ENCODE data around the gene FBL.
"Not testable (repeated sequence)": the region's sequence is repeated elsewhere in the genome, so short reads cannot be mapped to it uniquely, and the experiment has no call there.

The FBL gene

DNA sequence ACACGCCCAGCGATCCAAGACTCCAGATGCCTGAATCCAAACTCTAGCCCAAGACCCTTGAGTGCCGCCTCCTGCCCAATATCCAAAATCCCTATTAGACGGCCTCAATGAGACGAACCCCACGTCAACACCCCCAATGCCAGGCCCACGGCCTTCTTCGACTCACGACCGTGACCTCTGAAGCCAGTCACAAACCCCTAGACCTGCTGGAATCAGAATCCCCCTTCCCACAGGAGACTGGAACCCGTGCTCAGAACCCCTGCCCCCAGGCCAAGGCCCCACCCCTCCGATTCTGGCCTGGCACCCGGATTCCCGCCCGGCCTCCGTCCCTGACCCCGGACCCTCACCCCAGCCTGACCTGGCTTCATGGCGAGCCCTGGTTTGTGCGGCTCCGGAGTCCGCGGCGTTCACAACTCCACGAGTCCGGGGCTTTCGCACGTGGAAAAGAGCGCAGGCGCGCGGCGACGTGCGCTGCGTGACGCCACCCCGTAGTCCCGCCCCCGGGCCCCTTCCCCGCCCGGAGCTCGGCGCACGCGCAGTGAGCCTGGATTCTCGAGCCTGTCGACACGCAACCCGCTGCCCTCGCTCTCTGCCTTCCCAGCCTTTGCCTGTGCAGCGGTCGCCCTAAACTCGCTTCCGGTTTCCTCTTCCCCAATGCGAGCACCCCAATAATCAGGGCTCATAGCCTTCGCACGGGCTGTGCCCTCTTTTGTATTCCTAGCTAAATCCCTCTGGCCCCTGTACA is at the start of gene FBL:
FBL (minus strand) TSS at position 447 of the 745 bp plus-strand sequence; CDS start at position 368, 79 bp downstream.
- peak; percentile 98 to 99 for DNase-seq (ENCODE audit: low read depth in 2 of 2)

DNA sequence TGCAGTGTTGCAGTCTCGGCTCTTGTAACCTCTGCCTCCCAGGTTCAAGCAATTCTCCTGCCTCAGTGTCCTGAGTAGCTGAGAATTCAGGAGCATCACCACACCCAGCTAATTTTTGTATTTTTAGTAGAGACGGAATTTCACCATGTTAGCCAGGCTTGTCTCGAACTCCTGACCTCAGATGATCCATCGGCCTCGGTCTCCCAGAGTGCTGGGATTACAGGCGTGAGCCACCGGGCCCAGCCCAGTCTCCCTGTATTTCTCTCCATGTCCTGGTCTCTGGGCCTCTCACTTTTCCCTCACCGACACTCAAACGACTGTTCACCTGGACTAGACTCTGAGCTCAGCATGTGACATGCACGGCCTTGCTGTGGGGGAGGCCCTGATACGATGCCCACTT is 48.9 kb upstream of the FBL start:
- DNase-seq (ENCODE audit: low read depth in 2 of 2): not testable (repeated sequence)

DNA sequence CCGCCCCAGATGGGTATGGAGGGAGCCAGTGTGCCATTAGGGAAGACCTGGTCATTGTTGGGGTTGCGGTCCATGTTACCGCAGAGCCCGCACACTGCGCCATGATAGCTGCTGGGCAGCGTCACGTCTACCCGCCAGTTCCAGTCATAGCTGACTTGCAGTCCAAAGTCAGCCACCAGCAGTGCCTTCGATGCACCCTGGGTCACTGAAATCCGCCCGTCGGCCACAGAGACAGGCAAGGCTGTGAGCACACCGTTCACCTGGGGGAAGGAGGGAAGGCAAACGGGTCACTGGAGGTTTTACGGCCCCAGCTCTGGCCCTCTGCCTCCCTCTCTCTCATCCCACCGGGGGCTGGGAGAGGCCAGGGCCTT is 48.0 kb upstream of the FBL start:
- DNase-seq (ENCODE audit: low read depth in 2 of 2): not testable (repeated sequence)

DNA sequence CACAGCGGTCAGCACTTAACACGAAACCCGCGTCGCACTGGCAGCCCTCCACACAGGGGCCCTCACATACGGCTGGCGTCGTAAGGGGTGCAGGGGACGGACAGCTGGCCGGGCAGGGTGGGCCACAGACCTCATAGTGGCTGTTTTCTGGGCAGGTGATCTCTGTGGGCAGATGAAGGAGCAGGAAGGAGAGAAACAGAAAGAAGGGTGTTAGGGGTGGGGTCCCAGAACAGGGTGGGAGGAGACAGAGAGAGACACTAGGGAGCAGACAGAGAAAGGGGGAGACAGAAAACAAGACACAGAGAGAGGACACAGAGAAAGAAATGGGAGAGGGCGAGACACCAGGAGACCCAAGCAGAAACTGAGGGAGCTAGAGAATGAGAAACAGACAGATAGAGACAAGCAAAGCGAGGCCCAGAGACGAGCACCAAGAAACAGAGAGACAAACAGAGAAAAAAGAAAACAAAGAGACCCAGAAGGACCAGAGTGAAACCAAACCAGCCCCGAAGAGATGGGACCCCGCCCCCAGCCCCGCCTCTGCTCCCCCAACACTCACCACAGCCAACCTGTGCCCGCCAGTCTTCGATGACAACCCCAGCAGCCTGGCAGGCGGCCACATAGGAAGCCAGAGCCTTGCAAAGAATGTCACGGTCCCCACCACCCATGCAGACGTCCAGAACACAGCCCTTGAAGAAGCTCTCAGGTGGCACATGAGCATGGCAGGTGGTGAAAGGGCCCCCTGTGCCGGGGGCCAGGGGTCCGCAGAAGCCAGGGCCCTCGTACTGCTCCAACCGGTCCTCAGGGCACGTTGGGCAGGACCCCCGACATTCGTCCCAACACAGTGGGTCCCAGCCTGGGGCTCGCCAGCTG is 47.4 kb upstream of the FBL start:
- DNase-seq (ENCODE audit: low read depth in 2 of 2): not testable (repeated sequence)

DNA sequence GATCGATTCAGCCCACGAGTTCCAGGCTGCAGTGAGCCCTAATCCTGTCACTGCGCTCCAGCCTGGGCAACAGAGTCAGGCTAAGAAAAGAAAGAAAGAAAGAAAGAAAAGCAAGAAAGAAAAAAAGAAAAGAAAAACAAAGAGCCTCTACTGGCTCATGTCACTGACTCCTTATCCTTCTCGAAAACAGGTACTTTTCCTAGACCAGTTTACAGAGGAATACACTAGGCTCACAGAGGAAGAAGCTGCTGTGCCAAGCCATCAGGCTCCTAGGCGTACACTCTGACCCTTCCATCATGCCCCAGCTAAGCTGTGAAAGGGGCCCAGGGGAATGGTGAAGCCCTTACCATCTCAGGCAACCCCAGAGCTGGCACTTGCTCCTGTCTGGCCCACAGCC is 46.3 kb upstream of the FBL start:
- not testable (repeated sequence) for DNase-seq (ENCODE audit: low read depth in 2 of 2)

DNA sequence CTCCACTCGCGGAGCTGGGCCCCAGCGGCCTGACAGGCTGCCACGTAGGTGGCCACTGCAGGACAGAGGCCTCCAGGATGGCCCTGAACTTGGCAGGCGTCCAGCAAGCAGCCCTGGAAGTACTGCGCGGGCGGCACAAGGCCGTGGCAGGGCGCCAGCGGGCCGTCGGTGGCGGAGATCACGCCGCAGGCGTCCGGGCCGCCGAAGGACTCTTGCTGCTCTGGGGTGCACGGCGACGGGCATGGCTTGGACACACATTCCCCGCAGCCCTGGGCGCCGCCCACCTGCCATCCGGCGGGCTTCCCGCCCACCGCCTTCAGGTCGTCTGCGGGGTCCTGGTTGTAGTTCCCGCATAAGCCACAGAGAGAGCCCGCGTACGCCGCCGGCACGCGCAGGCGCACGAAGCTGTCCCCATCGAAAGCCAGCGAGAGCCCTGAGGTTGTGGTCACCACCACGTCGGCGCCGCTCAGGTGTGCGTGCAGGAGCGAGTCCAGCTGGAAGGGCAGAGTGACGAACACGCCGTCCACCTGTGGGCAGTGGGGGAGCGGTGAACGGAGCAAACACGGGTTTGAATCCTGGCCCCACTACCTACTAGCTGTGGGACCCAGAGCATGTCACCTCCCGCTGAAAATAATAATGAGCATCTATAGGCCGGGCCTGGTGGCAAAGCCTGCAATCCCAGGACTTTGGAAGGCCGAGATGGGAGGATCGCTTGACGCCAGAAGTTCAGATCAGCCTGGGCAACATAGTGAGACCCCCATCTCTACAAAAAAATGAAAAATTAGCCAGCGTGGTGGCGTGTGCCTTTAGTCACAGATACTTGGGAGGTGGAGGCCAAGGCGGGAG is 45.7 kb upstream of the FBL start:
- not testable (repeated sequence) for DNase-seq (ENCODE audit: low read depth in 2 of 2)

DNA sequence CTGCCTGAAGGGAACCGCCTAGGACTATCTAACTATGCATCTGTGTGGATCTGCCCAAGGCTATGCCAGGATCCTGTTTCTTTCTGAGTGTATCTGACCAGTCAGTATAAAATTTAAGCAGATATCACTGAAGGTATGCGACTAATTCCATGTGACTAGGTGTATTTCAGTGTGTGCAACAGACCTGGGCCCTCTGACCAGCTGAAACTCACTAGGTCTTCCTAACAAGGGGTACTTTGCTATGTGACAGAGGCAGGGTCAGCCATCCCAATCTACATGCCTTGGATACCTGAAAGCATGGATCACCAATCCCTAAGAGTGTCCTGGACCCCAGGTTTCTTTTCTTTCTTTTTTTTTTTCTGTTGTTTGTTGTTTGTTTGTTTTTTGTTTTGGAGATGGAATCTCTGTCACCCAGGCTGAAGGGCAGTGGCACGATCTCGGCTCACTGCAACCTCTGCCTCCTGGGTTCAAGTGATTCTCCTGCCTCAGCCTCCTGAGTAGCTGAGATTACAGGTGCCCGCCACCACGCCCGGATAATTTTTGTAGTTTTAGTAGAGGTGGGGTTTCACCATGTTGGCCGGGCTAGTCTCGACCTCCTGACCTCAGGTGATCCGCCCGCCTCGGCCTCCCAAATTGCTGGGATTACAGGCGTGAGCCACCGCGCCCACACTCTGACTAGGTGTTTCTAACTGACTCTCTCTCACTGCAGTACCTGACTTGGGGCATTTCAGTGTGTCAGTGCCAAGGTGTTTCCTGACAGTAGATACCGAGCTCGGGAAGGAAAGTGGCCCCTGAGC is 44.8 kb upstream of the FBL start:
- DNase-seq (ENCODE audit: low read depth in 2 of 2): no peak

DNA sequence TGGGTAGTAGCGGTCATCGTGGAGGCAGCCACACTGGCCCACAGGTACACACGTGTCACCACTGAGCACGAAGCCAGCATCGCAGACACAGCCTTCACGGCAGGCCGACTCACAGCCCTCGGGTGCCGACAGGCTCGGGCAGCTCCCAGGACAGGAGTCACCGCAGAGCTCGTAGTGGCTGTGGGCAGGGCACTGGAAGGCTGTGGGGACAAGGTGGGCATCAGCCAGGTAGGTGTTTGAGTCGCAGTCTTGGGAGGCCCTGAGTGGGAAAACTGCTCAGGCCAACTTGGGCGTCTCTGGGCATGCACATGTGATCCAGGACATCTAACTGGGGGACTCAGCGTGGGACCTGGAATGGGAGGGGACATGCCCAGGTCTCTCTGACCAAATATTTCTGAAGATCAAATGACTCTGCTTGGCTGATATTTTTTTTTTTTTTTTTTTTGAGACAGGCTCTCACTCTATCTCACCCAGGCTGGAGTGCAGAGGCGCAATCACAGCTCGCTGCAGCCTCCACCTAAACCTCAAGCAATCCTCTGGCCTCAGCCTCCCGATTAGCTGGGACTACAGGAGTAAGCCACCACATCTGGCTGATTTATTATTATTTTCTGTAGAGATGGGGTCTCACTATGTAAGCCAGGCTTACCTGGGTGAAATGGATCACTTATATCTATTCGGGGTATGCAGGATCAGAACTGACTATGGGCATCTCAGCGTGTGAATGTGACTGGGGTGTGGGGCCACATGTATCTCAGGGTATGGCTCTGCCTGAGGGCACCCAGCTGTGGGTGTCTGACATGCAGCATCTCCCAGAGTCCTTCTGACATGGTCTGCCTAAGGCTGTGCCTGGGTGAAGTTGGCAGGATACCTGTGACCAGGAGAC is 43.9 kb upstream of the FBL start:
- DNase-seq (ENCODE audit: low read depth in 2 of 2): not testable (repeated sequence)

DNA sequence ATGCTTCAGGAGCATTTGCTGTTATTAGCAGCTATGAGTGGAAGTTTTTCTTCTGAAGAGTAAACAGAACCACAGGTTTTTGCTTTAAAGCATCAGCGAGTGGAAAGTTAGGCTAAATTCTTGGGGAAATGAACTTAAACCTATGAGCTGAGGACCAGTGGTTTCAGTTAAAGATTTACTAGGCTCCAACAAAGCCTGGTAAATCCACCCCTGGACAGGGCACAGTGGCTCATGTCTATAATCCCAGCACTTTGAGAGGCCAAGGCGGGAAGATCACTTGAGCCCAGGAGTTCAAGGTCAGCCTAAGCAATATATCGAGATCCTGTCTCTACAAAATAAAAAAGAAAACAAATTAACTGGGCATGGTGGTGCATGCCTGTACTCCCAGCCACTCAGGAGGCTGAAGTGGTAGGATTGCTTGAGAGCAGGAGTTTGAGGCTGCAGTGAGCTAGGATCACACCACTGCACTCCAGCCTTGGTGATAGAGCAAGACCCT is 41.3 kb upstream of the FBL start:
- DNase-seq (ENCODE audit: low read depth in 2 of 2): not testable (repeated sequence)

DNA sequence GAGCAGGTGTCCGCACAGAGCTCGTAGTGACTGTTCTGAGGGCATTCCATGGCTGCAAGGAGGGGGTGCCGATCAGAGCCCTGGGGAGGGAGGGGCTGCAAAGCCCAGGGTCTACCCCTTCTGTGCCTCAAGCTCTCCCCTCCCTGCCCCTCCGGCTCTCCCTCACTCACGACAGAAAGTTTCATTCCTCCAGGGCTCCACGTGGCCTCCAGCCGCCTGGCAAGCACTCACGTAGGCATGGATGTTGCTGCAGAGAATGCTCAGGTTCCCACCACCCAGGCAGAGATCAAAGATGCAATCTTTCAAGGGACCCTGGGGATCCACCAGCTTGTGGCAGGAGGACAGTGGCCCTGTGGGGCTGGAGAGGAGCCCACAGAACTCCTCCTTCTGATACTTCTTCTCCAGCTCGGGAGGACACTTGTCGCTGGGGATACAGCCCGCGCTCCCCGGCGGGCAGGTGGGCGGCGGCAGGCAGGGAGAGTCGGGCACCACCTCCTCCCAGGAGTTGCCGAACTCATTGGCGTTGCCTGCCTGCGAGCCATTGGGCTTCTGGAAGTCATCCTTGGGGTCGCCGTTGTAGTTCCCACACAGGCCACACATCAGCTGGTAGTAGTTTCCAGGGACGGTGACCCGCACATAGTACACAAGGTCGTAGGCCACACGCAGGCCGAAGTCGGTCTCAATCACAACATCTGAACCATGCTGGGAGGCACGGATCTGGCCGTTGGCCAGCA is 39.8 kb upstream of the FBL start:
- DNase-seq (ENCODE audit: low read depth in 2 of 2): not testable (repeated sequence)

DNA sequence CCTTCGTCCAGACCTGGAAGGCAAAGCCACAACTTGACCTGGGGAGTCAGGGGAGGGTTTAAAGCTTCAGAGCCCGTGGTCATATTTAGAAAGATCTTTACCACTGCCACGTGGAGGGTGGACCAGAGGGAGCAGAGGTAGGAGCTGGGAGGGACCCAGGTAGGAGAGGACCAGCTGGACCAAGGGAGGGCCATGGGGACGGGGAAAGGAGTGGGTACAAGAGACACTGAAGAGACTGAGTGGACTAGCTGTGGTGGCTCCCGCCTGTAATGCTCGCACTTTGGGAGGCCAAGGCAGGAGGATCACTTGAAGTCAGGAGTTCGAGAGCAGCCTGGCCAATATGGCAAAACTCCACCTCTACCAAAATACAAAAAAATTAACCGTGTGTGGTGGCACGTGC is 38.5 kb upstream of the FBL start:
- not testable (repeated sequence) for DNase-seq (ENCODE audit: low read depth in 2 of 2)

DNA sequence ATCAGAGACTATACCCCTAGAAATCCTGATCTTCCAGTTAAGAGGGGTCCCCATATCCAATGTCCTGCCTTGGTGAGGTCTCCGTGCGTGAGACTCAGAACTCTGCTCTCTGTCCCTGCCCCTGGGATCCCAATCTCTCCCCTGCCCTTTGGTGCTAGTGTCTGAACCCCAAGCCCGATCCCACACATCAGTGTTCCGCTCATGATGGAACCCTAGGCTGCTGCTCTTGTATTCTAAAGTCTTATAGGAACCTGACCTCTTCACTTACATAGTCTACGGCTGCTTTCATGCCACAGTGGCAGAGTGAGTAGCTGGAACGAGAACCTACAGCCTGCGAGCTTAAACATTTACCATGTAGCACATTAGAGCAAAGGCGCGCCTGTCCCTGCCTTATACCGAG is 36.5 kb upstream of the FBL start:
- not testable (repeated sequence) for DNase-seq (ENCODE audit: low read depth in 2 of 2)

DNA sequence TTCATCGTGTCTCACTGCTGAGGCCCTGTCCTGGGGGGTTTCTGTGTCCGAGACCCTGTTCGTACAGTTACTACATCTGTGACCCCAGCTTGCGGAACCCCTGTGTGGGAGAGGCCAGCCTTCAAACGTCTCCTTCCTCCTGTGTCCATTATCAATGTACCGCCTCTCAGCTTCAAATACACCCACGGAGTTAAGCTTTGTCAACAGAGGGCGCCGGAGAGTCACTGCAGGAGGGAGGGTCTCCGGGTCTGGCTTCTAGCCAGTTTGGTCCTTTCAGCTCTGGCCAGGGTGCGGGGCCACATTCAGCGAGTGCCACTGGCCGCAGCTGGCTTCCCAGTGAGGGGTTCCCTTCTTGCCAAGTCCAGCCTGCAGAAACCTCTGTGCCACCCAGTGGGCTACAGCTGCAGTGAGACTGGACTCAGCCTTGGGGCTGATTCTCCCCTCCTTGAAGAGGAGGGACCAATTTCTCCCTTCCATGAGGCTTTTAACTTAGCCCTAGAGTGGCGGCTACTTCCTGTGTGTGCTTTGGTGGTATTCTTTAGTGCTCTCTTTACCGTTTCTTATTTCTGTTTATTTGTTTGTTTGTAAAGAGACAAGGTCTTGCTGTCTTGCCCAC is 35.4 kb upstream of the FBL start:
- peak; percentile 17 to 27 for DNase-seq (ENCODE audit: low read depth in 2 of 2)

DNA sequence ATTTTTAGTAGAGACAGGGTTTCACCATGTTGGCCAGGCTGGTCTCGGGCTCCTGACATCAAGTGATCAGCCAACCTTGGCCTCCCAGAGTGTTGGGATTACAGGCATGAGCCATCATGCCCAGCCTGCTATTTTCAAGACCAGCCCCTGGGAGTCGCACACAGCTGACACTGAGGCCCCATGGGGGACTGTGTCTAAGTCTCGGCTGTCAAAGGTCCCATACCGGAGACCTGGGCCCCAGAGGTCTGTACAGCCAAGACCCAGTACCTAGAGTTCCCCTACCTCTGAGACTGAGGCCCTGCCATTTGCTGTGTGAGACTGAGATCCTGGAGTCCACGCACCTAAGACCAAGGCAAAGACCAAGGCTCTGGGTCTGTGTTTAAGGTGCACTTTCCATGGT is 34.1 kb upstream of the FBL start:
- DNase-seq (ENCODE audit: low read depth in 2 of 2): not testable (repeated sequence)

DNA sequence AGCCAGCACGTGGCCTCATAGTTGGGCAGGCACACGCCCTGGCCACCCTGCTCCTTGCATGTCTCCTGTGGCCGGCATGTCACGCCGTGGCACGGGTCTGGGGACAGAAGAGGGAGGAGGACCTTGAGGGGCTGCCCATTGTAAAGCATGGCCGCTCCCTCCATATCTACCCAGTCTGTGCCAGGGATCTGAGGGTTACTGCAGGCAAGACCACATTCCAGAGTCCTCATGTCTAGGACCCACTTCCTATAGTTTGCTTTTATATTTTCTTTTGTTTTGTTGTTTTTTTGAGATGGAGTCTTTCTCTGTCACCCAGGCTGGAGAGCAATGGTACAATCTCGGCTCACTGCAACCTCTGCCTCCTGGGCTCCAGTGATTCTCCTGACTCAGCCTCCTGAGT is 33.6 kb upstream of the FBL start:
- not testable (repeated sequence) for DNase-seq (ENCODE audit: low read depth in 2 of 2)

DNA sequence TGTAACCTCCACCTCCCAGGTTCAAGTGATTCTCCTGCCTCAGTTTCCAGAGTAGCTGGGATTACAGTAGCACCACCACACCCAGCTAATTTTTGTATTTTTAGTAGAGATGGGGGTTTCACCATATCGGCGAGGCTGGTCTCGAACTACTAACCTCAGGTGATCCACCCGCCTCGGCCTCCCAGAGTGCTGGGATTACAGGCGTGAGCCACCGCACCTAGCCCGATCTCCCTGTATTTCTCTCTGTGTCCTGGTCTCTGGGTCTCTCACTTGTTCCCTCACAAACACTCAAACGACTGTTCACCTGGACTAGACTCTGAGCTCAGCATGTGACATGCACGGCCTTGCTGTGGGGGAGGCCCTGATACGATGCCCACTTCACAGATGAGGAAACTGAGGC is 32.7 kb upstream of the FBL start:
- not testable (repeated sequence) for DNase-seq (ENCODE audit: low read depth in 2 of 2)

DNA sequence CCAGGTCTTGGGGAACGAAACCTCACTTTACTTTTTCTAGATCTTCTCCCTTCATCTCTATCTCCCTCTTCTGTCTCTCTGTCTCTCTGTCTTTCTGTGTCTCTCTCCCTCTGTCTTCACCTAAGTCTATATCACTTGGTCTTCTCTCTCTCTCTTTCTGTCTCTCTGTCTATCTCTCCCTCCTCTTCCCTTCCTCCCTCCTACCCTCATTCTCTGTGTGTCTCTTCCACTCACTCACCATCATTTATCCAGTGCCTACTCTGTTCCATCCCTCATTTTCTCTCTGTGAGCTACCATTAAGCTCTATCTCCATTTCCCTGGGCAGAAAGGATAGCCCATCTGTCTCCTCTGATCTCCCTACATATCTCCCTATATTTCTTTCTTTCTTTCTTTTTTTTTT is 32.2 kb upstream of the FBL start:
- DNase-seq (ENCODE audit: low read depth in 2 of 2): no peak

DNA sequence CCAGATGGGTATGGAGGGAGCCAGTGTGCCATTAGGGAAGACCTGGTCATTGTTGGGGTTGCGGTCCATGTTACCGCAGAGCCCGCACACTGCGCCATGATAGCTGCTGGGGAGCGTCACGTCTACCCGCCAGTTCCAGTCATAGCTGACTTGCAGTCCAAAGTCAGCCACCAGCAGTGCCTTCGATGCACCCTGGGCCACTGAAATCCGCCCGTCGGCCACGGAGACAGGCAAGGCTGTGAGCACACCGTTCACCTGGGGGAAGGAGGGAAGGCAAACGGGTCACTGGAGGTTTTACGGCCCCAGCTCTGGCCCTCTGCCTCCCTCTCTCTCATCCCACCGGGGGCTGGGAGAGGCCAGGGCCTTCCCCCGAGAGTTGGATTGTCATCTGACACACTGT is 31.8 kb upstream of the FBL start:
- not testable (repeated sequence) for DNase-seq (ENCODE audit: low read depth in 2 of 2)

DNA sequence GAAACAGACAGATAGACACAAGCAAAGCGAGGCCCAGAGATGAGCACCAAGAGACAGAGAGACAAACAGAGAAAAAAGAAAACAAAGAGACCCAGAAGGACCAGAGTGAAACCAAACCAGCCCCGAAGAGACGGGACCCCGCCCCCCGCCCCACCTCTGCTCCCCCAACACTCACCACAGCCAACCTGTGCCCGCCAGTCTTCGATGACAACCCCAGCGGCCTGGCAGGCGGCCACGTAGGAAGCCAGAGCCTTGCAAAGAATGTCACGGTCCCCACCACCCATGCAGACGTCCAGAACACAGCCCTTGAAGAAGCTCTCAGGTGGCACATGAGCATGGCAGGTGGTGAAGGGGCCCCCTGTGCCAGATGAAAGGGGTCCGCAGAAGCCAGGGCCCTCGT is 31.3 kb upstream of the FBL start:
- DNase-seq (ENCODE audit: low read depth in 2 of 2): not testable (repeated sequence)

Data from activated CD4-positive, alpha-beta T cell treated with anti-CD3 and anti-CD28 coated beads for 24 hours (primary cell).